H7 (cell line): Measurements from ENCODE around the gene SLC35E2B. TPM values are rescaled to one million over a fixed set of nuclear protein-coding genes. Genes with fewer than 3 reads are reported as not detected.
A peak's percentile ranks its signal among the peaks of the same experiment; 100 is the strongest.

Experiments
- DNase-seq: peaks from one replicate; pipeline ENCODE4 v3.0.0; 2012
- H3K27me3 ChIP-seq: 2 replicates; pipeline ENCODE4 v1.6.0; 2011; ENCODE audit warnings: mild to moderate bottlenecking, low read length; ENCODE audit not compliant: control insufficient read depth, insufficient read depth
- H3K36me3 ChIP-seq: replicated peaks from 2 replicates; pipeline ENCODE4 v1.5.1; 2011; ENCODE audit warnings: low read length; ENCODE audit not compliant: control insufficient read depth, insufficient read depth
- H3K4me3 ChIP-seq: 2 replicates; pipeline ENCODE4 v1.5.1; 2011; ENCODE audit warnings: low read depth, mild to moderate bottlenecking, control low read depth, low read length, moderate library complexity; ENCODE audit not compliant: insufficient read depth
- total RNA-seq: library from RNA; depleted of rRNA; stranded (reverse); fragments of >200 nt; shearing (Covaris generic); gene quantifications from 2 replicates; pipeline ENCODE4 v1.2.3, GENCODE V29; 2014

SLC35E2B gene
- total RNA-seq, 1 experiment from 2014 or later, result 47.4 TPM

GRCh38 chr1:1621173-1622009 is 71.2 kb downstream of the SLC35E2B start:
- Histone ChIP-seq H3K4me3 (no peak overlapping the region), H3K36me3 (peaks cover 1% of the 10 kb centered on the region; the same call in 1 of the 2 replicates), H3K27me3 (no peaks in the 10 kb centered on the region)
- no peak for DNase-seq

- Histone ChIP-seq H3K27me3 (no peaks in the 10 kb centered on the region), H3K36me3 (peaks cover 1% of the 10 kb centered on the region; the same call in 1 of the 2 replicates), H3K4me3 (no peak overlapping the region)
- no peak for DNase-seq
Measured at GRCh38 chr1:1620433-1621139, 72.0 kb downstream of the SLC35E2B start.

DNA sequence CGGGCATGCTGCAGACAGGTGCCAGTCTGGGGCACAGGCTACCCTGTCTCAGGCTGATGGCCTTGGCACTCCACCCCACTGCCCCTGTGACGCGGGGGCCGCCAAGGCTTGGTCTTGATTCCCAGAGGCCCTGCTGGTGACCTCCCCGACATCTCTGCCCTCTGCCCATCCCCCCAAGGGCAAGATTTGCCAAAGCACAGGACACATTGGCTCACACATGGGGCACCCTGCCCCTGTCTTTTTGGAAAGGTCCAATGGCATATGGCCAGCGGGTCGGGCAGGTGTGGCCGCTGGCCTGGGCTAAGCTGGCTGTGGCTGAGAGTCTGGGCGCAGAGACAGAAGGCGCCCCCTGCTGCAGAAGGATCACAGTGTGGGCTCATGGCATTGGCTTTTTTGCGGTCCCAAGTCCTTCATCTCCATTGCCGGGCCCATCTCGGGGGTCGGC is 72.7 kb downstream of the SLC35E2B start:
- Histone ChIP-seq H3K27me3 (no peaks in the 10 kb centered on the region), H3K4me3 (no peak overlapping the region), H3K36me3 (peaks cover 1% of the 10 kb centered on the region; the same call in 1 of the 2 replicates)
- peak; percentile 92 for DNase-seq

DNA sequence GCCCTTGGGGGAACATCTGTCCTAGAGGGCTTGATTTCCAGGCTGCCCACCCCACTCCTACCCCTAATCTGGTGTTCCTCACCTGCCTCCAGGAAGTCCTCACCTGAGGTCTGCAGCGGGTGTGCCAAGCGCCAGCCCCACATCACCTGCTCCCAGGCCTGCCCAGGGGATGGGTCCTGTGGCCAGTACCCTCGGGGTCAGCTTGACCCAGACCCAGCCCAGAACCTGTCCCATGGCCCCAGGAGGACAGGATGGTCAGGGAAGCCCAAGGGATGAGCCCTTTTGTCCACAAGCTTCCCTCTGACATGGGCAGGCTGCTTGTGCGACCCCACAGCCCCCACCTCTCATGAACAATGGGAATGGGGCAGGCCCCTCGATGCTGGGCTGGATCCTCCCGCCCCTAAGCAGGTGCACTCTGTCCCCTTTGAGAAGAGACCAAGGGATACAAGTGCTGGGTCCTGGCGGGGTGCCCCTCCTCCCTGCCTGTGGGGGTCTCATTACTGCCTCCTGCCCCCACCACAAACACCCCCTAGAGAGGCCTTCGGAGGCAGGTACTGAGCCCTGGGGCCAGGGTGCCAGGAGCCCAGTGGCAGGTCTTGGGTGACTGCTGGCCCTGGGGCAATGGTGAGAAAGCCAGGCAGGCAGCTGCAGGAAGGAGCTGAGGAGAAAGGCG is 74.1 kb downstream of the SLC35E2B start:
- Histone ChIP-seq H3K36me3 (peaks cover 1% of the 10 kb centered on the region; the same call in 1 of the 2 replicates), H3K27me3 (no peaks in the 10 kb centered on the region), H3K4me3 (no peak overlapping the region)
- DNase-seq, result no peak

- Histone ChIP-seq H3K4me3 (no peak overlapping the region), H3K27me3 (no peaks in the 10 kb centered on the region), H3K36me3 (peaks cover 1% of the 10 kb centered on the region; the same call in 1 of the 2 replicates)
- no peak for DNase-seq
Measured at GRCh38 chr1:1617925-1618324, 74.7 kb downstream of the SLC35E2B start.

GRCh38 chr1:1617516-1617915 is 75.1 kb downstream of the SLC35E2B start:
- no peak overlapping the region for H3K4me3 ChIP-seq
- H3K27me3 ChIP-seq, result no peaks in the 10 kb centered on the region
- no peak for DNase-seq
- peaks cover 1% of the 10 kb centered on the region; the same call in 1 of the 2 replicates for H3K36me3 ChIP-seq

DNA sequence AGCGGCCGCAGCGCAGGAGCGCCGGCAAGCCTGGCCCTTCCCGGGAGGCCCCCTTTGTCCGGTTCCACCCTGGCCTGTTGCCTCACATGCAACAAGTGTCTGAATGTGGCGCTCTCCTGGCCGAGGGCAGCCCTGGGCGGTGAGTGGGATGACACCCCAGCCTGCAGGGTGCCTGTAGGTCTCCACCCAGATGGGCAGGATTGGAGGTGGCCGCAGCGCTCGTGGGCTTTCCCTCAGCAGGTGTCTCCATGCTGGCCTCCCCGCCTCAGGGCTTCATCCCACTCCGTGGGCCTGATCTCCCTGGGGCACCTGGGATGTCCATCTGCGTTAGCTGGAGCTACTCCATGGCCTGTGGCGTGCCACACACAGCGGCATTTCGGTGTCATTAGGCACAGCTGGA is 75.8 kb downstream of the SLC35E2B start:
- no peaks in the 10 kb centered on the region for H3K27me3 ChIP-seq
- H3K4me3 ChIP-seq, result peak overlapping the region; percentile 100; the same call in 1 of the 2 replicates
- no peak for DNase-seq
- peaks cover 1% of the 10 kb centered on the region; the same call in 1 of the 2 replicates for H3K36me3 ChIP-seq

DNA sequence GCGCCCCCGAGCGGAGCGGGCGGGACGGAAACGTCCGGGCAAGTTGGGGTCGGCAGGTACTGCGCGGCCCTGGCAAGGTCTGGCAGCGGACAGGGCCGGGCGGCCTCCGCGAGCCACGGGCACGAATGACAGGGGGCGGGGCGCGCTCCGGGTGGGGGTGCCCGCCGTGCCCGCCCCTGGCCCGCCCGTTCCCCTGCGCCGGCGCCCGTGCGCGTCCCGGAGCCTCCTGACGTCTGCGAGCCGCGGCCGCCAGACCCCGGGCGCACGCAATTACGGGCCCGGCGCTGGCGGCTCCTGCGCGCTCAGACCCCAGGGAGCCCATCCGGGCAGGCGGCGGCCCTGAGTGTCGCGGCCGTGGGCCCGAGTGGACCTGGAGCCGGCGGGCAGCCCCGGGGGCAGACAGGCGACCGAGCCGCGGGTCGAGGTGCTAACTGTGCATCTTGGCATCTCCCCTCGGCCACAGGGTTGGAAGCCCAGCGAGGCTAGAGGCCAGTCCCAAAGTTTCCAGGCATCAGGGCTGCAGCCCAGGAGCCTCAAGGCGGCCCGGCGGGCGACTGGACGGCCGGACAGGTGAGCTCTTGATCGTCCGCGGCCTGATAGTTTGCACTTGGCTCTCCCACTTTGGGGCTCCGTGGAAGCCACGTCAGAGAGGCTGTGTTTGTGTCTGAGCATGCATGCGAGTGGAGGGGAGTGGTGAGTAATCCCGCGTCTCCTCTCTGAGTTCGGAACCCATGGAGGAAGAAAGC is 76.4 kb downstream of the SLC35E2B start:
- Histone ChIP-seq H3K4me3 (peak overlapping the region; percentile 100), H3K36me3 (peaks cover 1% of the 10 kb centered on the region; the same call in 1 of the 2 replicates), H3K27me3 (no peaks in the 10 kb centered on the region)
- peak; percentile 92 for DNase-seq

GRCh38 chr1:1615256-1616044 is 77.1 kb downstream of the SLC35E2B start, which contains the start of gene MIB2:
TSS of gene MIB2 (plus strand) at chr1:1615500. CDS start at chr1:1623453, 7,953 bp downstream.
- Histone ChIP-seq H3K36me3 (peaks cover 1% of the 10 kb centered on the region; the same call in 1 of the 2 replicates), H3K27me3 (no peaks in the 10 kb centered on the region)

GRCh38 chr1:1614954-1615255 is 77.7 kb downstream of the SLC35E2B start:
- Histone ChIP-seq H3K4me3 (peak overlapping the region; percentile 100), H3K27me3 (no peaks in the 10 kb centered on the region), H3K36me3 (peaks cover 1% of the 10 kb centered on the region; the same call in 1 of the 2 replicates)
- DNase-seq, result no peak

More at GRCh38 chr1:1615256-1616044, 77.1 kb downstream of the SLC35E2B start, which contains the start of gene MIB2:
- H3K4me3 ChIP-seq, result peak within 1 kb of the TSS; percentile 100
- peak; percentile 100 for DNase-seq

- Histone ChIP-seq H3K27me3 (no peaks in the 10 kb centered on the region), H3K4me3 (peak overlapping the region; percentile 100), H3K36me3 (peaks cover 1% of the 10 kb centered on the region; the same call in 1 of the 2 replicates)
- DNase-seq, result no peak
Measured at GRCh38 chr1:1614204-1614953, 78.2 kb downstream of the SLC35E2B start.

DNA sequence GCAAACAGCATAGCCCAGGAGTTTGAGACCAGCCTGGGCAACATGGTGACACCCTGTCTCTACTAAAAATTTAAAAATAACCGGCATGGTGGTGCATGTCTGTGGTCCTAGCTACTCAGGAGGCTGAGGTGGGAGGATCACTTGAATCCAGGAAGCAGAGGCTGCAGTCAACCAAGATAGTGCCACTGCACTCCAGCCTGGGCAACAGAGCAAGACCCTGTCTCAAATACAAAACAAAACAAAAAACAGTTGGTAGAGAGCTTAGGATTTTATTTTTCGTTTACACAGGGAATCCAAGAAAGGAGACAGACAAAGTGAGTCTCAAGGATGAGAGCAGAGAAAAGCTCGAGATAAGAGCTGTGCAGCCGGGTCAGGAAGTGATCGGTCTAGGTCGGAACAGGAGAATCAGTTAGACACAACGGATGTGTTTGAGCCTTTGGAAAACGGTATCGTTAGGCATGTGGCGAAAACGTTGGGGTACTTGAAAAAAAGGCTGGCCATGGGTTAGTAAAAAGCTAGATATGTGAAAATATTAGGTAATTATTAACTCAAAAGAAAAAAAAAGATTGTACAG is 79.0 kb downstream of the SLC35E2B start:
- Histone ChIP-seq H3K36me3 (peaks cover 1% of the 10 kb centered on the region; the same call in 1 of the 2 replicates), H3K4me3 (no peak overlapping the region)
- no peak for DNase-seq

More for the DNA sequence above, 79.0 kb downstream of the SLC35E2B start:
- no peaks in the 10 kb centered on the region for H3K27me3 ChIP-seq
